Stimulated activated naive B cell treated with anti-CD40 and anti-IgM and Interleukin-4, amounts not matched to agents 10 μg/mL and 1 μg/mL and 100 μg/mL, for 72 hours (primary cell): ENCODE results near the gene ZNF785.
A peak's percentile ranks its signal among the peaks of the same experiment; 100 is the strongest.
"Not testable (repeated sequence)": the region's sequence is repeated elsewhere in the genome, so short reads cannot be mapped to it uniquely, and the experiment has no call there.

Source experiments
- ATAC-seq, 2 donors: fragments of 150-1000 bp; cut with Tn5 transposase; replicated peaks; 2 replicates each; pipeline ENCODE4 v1.10.0; 2021; ENCODE audit warnings: moderate library complexity in 1 of 2
- DNase-seq: peaks from one replicate; pipeline ENCODE4 v3.0.0; 2021
- H3K27ac Mint-ChIP-seq: one replicate; pipeline ENCODE4 v1.8.0; 2022; ENCODE audit warnings: mild to moderate bottlenecking, mixed read lengths
- H3K27me3 Mint-ChIP-seq, 2 donors: one replicate each; pipeline ENCODE4 v1.8.0; 2022; ENCODE audit warnings: mixed read lengths in 2 of 2
- H3K36me3 Mint-ChIP-seq, 2 donors: one replicate each; pipeline ENCODE4 v1.8.0; 2022; ENCODE audit warnings: mixed read lengths in 2 of 2, mild to moderate bottlenecking in 1 of 2
- H3K4me1 Mint-ChIP-seq, 2 donors: one replicate each; pipeline ENCODE4 v1.8.0; 2022; ENCODE audit warnings: mixed read lengths in 2 of 2, mild to moderate bottlenecking in 1 of 2
- H3K4me3 Mint-ChIP-seq, 2 donors: one replicate each; pipeline ENCODE4 v1.8.0; 2022; ENCODE audit warnings: mild to moderate bottlenecking in 2 of 2, mixed read lengths in 2 of 2, moderate library complexity in 1 of 2
- H3K9me3 Mint-ChIP-seq, 2 donors: one replicate each; pipeline ENCODE4 v1.8.0; 2022; ENCODE audit warnings: mixed read lengths in 2 of 2, mild to moderate bottlenecking in 1 of 2

The ZNF785 gene

GRCh38 chr16:30551781-30552180, 33.7 kb downstream of the ZNF785 start:
- Mint-ChIP-seq H3K36me3 (peaks cover 35 to 39% of the 10 kb centered on the region in 2 donors), H3K9me3 (no peaks in the 10 kb centered on the region), H3K4me3 (peak overlapping the region in 1 of 2 donors; percentile 47), H3K27me3 (no peaks in the 10 kb centered on the region), H3K4me1 (peaks cover 23 to 60% of the 10 kb centered on the region in 2 donors), H3K27ac (peak overlapping the region; percentile 85)
- ATAC-seq, result peak; percentile 67 to 75
- no peak for DNase-seq

- DNase-seq (no peak), ATAC-seq (no peak)
- no peak overlapping the region for H3K27ac Mint-ChIP-seq
- H3K4me1 Mint-ChIP-seq, result peaks cover 19 to 51% of the 10 kb centered on the region in 2 donors
- H3K27me3 Mint-ChIP-seq, result no peaks in the 10 kb centered on the region
- no peaks in the 10 kb centered on the region for H3K9me3 Mint-ChIP-seq
- peaks cover 18 to 24% of the 10 kb centered on the region in 2 donors for H3K36me3 Mint-ChIP-seq
- H3K4me3 Mint-ChIP-seq, result no peak overlapping the region
Measured at GRCh38 chr16:30548416-30549253, 36.9 kb downstream of the ZNF785 start.

- peaks cover 7 to 28% of the 10 kb centered on the region in 2 donors for H3K4me1 Mint-ChIP-seq
- DNase-seq (no peak), ATAC-seq (no peak)
- peaks cover 6 to 9% of the 10 kb centered on the region in 2 donors for H3K36me3 Mint-ChIP-seq
- H3K4me3 Mint-ChIP-seq, result no peak overlapping the region
- H3K27ac Mint-ChIP-seq, result no peak overlapping the region
- no peaks in the 10 kb centered on the region for H3K27me3 Mint-ChIP-seq
- H3K9me3 Mint-ChIP-seq, result no peaks in the 10 kb centered on the region
Measured at GRCh38 chr16:30546115-30546514, 39.4 kb downstream of the ZNF785 start.

DNA sequence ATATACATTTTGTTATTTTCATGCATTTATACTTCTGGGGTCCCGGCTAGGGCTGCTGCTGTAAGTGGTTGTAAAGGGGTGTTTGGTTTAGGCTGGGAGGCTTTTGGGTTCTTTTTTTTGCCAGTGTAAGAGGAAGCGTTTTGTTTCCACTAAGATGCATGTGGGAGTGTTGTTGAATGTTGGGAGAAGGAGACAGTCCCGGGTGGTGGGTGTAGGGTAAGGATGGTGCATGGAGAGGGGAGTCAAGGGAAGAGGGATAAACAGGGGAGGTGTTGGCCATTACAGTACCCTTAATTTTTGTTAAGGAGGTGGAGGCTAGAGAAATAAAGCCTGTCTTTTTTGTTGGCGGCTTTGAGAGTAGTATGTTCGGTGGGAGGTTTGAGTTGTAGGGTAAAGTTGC, 42.4 kb downstream of the ZNF785 start:
- no peaks in the 10 kb centered on the region for H3K9me3 Mint-ChIP-seq
- no peak overlapping the region for H3K4me3 Mint-ChIP-seq
- no peak overlapping the region for H3K27ac Mint-ChIP-seq
- peaks cover 12 to 22% of the 10 kb centered on the region in 2 donors for H3K4me1 Mint-ChIP-seq
- DNase-seq (no peak), ATAC-seq (no peak)
- peaks cover 17 to 22% of the 10 kb centered on the region in 2 donors for H3K36me3 Mint-ChIP-seq
- no peaks in the 10 kb centered on the region for H3K27me3 Mint-ChIP-seq

DNA sequence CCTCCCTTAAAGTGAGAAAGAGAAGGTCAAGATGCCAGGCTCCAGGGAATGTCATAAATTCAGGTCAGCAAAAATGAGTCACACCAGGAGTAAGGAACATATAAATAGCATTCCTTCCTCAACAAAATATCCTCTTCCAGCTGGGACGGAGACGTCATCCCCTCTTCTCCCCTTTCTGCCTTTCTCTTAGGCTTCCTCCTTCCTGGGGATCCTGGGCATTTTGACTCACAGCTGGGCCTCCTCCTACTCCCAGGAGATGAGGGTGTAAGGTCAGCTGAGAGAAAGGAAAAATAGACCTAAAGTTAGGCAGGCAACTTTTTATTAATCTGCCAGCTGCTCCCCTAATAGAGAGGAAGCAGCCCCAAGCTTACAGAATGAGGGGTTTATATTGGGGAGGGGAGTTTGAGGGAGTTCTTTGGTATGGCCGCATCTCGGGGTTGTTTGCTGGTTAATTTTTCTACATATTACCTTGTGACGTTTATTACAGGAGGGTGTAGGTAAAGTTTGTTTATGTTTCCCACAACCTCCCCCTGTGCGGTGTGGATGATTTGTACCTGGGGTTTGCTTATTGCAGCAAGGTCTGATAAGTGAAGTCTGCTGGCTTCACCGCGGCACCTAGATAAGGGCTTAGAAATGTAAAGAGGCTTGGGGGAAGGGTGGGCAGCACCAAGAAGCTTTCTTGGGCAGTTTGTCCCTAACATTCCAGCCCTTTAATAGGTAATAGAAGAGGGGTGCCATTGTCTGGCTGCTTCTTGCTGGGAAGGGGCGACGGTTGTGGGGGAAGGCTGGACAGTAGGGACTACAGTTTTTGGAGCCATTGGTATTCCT, 43.8 kb downstream of the ZNF785 start:
- no peak for DNase-seq
- no peak overlapping the region for H3K27ac Mint-ChIP-seq
- peaks cover 14 to 22% of the 10 kb centered on the region in 2 donors for H3K4me1 Mint-ChIP-seq
- H3K27me3 Mint-ChIP-seq, result no peaks in the 10 kb centered on the region
- ATAC-seq, result no peak
- peaks cover 21 to 29% of the 10 kb centered on the region in 2 donors for H3K36me3 Mint-ChIP-seq
- H3K9me3 Mint-ChIP-seq, result no peaks in the 10 kb centered on the region
- no peak overlapping the region for H3K4me3 Mint-ChIP-seq

DNA sequence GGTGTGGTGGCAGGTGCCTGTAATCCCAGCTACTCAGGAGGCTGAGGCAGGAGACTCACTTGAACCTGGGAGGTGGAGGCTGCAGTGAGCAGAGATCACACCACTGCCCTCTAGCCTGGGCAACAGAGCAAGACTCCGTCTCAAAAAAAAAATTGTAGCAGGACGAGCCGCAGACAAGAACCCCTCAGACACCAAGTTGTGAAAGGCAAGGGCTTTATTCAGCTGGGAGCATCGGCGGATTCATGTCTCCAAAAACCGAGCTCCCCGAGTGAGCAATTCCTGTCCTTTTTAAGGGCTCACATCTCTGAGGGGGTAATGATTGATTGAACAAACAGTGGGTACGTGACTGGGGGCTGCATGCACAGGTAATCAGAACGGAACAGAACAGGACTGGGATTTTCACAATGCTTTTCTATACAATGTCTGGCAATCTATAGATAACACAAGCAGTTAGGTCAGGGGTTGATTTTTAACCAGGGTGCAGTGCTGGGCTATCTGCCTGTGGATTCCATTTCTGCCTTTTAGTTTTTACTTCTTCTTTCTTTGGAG, 44.5 kb downstream of the ZNF785 start:
- not testable (repeated sequence) for DNase-seq, H3K27ac Mint-ChIP-seq, H3K4me3 Mint-ChIP-seq, H3K9me3 Mint-ChIP-seq, H3K27me3 Mint-ChIP-seq
- Mint-ChIP-seq H3K36me3 (peaks cover 23 to 35% of the 10 kb centered on the region in 2 donors), H3K4me1 (peaks cover 13 to 22% of the 10 kb centered on the region in 2 donors)
- ATAC-seq, result peak; percentile 33 to 36

DNA sequence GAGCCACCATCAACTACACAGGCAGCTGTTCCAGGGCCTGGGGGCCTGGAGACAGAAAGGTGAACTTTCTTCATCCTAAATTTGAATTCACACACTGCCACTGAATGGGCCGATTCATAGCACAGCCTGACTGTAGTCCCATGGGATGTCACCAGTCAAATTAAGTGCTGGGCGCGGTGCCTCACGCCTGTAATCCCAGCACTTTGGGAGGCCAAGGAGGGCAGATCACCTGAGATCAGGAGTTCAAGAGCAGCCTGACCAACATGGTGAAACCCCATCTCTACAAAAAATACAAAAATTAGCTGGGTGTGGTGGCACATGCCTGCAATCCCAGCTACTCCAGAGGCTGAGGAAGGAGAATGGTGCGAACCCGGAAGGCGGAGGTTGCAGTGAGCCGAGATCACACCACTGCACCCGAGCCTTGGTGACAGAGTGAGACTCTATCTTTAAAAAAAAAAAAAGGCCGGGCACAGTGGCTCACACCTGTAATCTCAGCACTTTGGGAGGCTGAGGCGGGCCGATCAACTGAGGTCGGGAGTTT, 45.4 kb downstream of the ZNF785 start:
- H3K4me1 Mint-ChIP-seq, result peaks cover 11 to 25% of the 10 kb centered on the region in 2 donors
- peak overlapping the region; percentile 59 for H3K27ac Mint-ChIP-seq
- peaks cover 23 to 42% of the 10 kb centered on the region in 2 donors for H3K36me3 Mint-ChIP-seq
- H3K27me3 Mint-ChIP-seq, DNase-seq, ATAC-seq, H3K9me3 Mint-ChIP-seq, H3K4me3 Mint-ChIP-seq: not testable (repeated sequence)

- peak overlapping the region; percentile 59 for H3K27ac Mint-ChIP-seq
- peaks cover 11 to 27% of the 10 kb centered on the region in 2 donors for H3K4me1 Mint-ChIP-seq
- DNase-seq (no peak), ATAC-seq (no peak)
- H3K4me3 Mint-ChIP-seq, result no peak overlapping the region
- H3K27me3 Mint-ChIP-seq, result no peaks in the 10 kb centered on the region
- H3K36me3 Mint-ChIP-seq, result peaks cover 23 to 45% of the 10 kb centered on the region in 2 donors
- H3K9me3 Mint-ChIP-seq, result no peaks in the 10 kb centered on the region
Measured at GRCh38 chr16:30539000-30539964, 46.2 kb downstream of the ZNF785 start.

GRCh38 chr16:30536391-30537024, 49.0 kb downstream of the ZNF785 start:
- peaks cover 34 to 45% of the 10 kb centered on the region in 2 donors for H3K36me3 Mint-ChIP-seq
- peaks cover 15 to 32% of the 10 kb centered on the region in 2 donors for H3K4me1 Mint-ChIP-seq
- H3K27ac Mint-ChIP-seq, result peak overlapping the region; percentile 100
- H3K4me3 Mint-ChIP-seq, result peak overlapping the region; percentile 92 to 100
- H3K27me3 Mint-ChIP-seq, ATAC-seq, H3K9me3 Mint-ChIP-seq, DNase-seq: not testable (repeated sequence)

DNA sequence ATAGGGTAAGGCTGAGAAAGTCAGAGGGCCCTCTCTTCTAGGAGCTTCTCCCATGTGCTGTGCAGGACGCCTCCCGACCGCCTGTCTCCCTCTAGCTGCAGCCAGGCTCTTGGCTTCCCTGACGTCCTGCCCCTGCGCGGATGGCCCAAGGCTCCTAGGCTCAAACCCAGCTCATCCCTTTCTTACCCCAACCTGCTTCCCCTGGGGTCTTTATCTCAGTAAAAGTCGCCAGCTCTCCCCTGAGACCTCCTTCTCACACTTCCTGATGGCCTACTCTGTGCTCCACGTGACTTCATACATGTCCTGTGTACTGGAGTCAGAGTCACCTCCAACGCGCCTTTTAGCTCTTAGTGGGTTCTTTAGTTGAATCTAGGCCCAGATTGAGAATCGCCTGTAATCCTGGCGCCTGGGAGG, 49.7 kb downstream of the ZNF785 start:
- Mint-ChIP-seq H3K27ac (peak overlapping the region; percentile 100), H3K9me3 (no peaks in the 10 kb centered on the region), H3K4me3 (peak overlapping the region; percentile 92 to 100), H3K4me1 (peaks cover 15 to 36% of the 10 kb centered on the region in 2 donors), H3K36me3 (peaks cover 36 to 50% of the 10 kb centered on the region in 2 donors), H3K27me3 (no peaks in the 10 kb centered on the region)
- peak; percentile 59 to 72 for ATAC-seq
- peak; percentile 45 for DNase-seq

DNA sequence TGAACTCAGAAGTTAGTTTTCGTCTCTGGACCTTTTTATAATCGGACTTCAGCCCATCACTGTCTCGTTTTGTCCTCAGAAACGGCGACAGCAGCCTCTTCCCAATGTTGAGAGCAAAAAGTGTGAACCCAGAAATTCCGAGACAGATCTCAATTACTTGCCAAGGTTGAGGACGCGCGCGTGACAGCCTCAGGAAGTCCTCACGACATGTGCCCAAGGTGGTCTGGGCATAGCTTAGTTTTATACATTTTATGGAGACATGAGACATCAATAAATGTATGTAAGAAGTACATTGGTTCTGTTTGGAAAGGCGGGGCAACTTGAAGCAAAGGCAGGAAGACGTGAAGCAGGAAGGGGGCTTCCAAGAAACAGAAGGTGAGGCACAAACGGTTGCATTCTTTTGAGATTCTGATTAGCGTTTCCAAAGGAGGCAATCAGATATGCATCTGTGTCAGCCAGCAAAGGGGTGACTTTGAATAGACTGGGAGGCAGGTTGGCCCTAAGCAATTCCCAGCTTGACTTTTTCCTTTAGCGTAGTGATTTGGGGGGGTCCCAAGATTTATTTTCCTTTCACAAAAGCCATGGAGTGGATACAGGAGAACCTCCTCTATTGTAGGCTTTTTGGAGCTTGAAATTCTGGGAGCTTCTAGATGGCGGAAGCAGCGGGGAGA, 50.3 kb downstream of the ZNF785 start:
- Mint-ChIP-seq H3K4me1 (peaks cover 15 to 41% of the 10 kb centered on the region in 2 donors), H3K27ac (peak overlapping the region; percentile 100), H3K27me3 (no peaks in the 10 kb centered on the region), H3K4me3 (peak overlapping the region; percentile 92 to 100), H3K9me3 (no peaks in the 10 kb centered on the region), H3K36me3 (peaks cover 38 to 52% of the 10 kb centered on the region in 2 donors)
- peak; percentile 28 to 36 for ATAC-seq
- DNase-seq, result no peak

- Mint-ChIP-seq H3K27ac (peak within 1 kb of the TSS; percentile 100), H3K36me3 (peaks cover 38 to 47% of the 10 kb centered on the region in 2 donors), H3K9me3 (no peaks in the 10 kb centered on the region), H3K4me3 (peak within 1 kb of the TSS; percentile 92 to 100), H3K27me3 (no peaks in the 10 kb centered on the region), H3K4me1 (peaks cover 13 to 42% of the 10 kb centered on the region in 2 donors)
- DNase-seq (peak; percentile 84), ATAC-seq (peak; percentile 85 to 89)
Measured at GRCh38 chr16:30534368-30535105, 51.0 kb downstream of the ZNF785 start, which contains the start of gene ZNF747. Gene ZNF747, minus strand, starts transcription at chr16:30534858. Its CDS starts 179 bp downstream, at chr16:30534679.
